NT2/D1 (cell line): Measurements from ENCODE around the gene MADCAM1.

ENCODE experiments used
- YY1 ChIP-seq: IDR thresholded peaks from 2 replicates; pipeline ENCODE4 v1.6.1; 2011; ENCODE audit not compliant: insufficient read length, insufficient read depth
- ZNF274 ChIP-seq: IDR thresholded peaks from 2 replicates; pipeline ENCODE4 v1.6.1; 2011; ENCODE audit warnings: mild to moderate bottlenecking, low read depth, low read length

DNA sequence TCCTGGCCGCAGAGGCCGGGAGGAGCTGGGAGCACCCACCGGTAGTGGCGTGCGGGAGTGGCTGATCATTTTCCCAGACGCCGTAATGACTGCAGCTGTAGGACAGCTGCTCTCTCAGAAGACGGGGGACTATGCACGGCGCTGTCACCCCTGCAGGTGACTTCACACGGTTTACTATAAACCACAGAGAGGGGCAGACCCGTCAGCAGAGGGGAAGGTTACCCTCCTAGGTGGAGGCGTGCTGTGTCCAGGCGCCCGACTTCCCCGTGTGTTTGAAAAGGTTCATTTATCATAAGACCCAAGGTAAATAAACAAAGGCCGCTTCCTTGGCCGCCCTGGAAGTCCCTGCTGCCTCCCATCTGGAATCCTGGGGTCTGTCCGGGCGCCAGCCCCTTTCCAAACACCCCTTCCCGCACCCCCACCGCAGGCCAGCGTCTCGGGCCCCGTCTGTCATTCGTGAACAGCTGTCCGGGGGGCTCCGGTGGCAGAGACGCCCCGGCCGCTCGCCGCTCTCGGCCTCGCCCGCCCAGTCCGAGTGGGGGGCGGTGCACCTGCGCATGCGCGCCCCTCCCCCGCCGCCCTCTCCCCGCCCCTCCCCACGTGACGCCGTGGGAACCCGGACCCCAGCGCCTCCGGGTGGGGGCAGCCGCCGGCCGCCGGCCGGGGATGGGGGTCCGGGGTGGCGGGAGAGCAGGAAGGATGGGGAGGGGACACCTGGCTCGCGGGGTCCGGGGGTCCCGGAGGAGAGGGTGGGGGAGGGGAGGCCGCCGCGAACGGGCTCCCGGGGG is 36.4 kb upstream of the MADCAM1 start:
- TF ChIP-seq YY1: no peak
- TF ChIP-seq ZNF274: no peak
